Parathyroid adenoma (tissue), 2 donors: ENCODE data around the gene PTPN3.

Experiments
- H2AFZ ChIP-seq: fragments of 300-600 bp; sonication (generic); one replicate; pipeline ENCODE4 v1.7.0; 2017; ENCODE audit warnings: antibody characterized with exemption, mild to moderate bottlenecking
- H3K27ac ChIP-seq: fragments of 300-600 bp; sonication (generic); one replicate; pipeline ENCODE4 v1.7.0; 2017
- H3K27me3 ChIP-seq: fragments of 300-600 bp; sonication (generic); one replicate; pipeline ENCODE4 v1.7.0; 2017; ENCODE audit warnings: low read length; ENCODE audit not compliant: control insufficient read depth, insufficient read depth
- H3K36me3 ChIP-seq: fragments of 300-600 bp; sonication (generic); one replicate; pipeline ENCODE4 v1.7.0; 2017; ENCODE audit warnings: low read length; ENCODE audit not compliant: control insufficient read depth, insufficient read depth
- H3K4me1 ChIP-seq: fragments of 300-600 bp; sonication (generic); one replicate; pipeline ENCODE4 v1.7.0; 2017; ENCODE audit warnings: control low read depth
- H3K4me2 ChIP-seq: fragments of 300-600 bp; sonication (generic); one replicate; pipeline ENCODE4 v1.7.0; 2017; ENCODE audit warnings: low read length
- H3K4me3 ChIP-seq: fragments of 300-600 bp; sonication (generic); one replicate; pipeline ENCODE4 v1.7.0; 2017; ENCODE audit warnings: low read depth, low read length
- H3K79me2 ChIP-seq: fragments of 300-600 bp; sonication (generic); one replicate; pipeline ENCODE4 v1.7.0; 2017; ENCODE audit warnings: control low read depth
- H3K9ac ChIP-seq: fragments of 300-600 bp; sonication (generic); one replicate; pipeline ENCODE4 v1.7.0; 2017; ENCODE audit warnings: mild to moderate bottlenecking
- H3K9me3 ChIP-seq: fragments of 300-600 bp; sonication (generic); one replicate; pipeline ENCODE4 v1.7.0; 2017; ENCODE audit warnings: low read length; ENCODE audit not compliant: control insufficient read depth
- TF ChIP-seq, protein P1 (sequence below): fragments of 300-600 bp; sonication (generic); IDR thresholded peaks from one replicate; pipeline ENCODE4 v1.7.0; 2017; ENCODE audit warnings: antibody characterized with exemption, mild to moderate bottlenecking
- donor health status: primary hyperparathyroidism.

The PTPN3 gene

DNA sequence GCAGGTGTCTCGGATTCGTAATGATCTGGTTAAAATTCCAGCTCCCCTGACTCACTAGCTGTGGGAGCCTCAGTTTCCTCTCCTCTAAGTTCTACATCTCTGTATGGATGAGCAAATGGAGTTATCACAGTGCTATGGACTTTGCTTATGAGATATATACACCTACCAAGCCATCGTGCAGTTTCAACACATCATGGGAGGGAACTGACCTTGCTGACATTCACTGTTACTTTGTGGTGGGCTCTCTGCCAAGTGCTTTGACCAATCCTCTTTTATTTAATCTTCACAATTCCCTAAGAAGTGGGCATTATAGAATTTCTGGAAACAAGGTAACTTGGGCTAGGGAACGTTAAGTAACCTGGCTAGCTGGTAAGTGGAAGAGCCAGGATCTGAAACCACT is 70.2 kb downstream of the PTPN3 start:
- Histone ChIP-seq H3K27me3 (no peaks in the 10 kb centered on the region), H3K36me3 (no peaks in the 10 kb centered on the region), H3K9ac (no peak overlapping the region), H3K4me3 (no peak overlapping the region), H3K4me1 (no peaks in the 10 kb centered on the region), H3K79me2 (no peaks in the 10 kb centered on the region), H3K4me2 (no peak overlapping the region), H3K27ac (no peak overlapping the region), H2AFZ (no peak overlapping the region), H3K9me3 (no peaks in the 10 kb centered on the region)
- TF ChIP-seq, protein P1, sequence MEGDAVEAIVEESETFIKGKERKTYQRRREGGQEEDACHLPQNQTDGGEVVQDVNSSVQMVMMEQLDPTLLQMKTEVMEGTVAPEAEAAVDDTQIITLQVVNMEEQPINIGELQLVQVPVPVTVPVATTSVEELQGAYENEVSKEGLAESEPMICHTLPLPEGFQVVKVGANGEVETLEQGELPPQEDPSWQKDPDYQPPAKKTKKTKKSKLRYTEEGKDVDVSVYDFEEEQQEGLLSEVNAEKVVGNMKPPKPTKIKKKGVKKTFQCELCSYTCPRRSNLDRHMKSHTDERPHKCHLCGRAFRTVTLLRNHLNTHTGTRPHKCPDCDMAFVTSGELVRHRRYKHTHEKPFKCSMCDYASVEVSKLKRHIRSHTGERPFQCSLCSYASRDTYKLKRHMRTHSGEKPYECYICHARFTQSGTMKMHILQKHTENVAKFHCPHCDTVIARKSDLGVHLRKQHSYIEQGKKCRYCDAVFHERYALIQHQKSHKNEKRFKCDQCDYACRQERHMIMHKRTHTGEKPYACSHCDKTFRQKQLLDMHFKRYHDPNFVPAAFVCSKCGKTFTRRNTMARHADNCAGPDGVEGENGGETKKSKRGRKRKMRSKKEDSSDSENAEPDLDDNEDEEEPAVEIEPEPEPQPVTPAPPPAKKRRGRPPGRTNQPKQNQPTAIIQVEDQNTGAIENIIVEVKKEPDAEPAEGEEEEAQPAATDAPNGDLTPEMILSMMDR = no peak

DNA sequence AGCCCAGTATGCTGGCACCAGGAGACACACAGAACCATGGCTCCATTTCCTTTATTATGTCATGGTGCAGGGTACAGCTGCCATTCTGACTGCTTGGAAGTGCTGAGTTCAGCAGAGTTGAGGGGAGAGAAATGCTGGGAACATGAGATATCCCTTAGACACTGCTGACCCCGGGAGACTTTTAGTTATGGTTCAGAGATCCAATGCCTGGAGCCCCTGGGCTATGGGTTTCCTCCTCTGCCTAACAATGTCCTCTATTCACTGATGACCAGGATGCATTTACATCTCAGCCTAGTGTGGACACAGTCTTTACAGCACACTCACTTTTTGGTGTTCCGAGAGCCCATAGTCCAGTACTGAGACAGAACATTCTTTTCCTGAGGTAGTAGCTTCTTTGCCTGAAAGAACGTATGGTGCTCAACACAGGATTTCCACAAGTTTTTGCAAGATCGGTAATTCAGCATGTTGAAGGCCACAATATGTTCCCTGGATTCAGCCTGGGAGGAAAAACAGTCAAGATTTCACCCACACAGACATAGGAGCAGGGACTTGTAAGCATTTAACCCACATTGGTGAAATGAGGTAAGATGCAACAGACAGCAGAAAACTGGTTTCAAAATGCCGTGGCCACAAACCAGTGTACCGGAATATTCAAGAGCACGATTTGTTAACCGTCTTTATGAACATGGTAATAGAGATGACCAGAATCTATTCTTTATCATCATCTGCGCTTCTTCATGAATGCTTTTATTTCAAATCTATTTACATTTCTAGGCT is 71.3 kb downstream of the PTPN3 start:
- no peaks in the 10 kb centered on the region for H3K79me2 ChIP-seq
- H3K4me3 ChIP-seq = no peak overlapping the region
- H3K9ac ChIP-seq = no peak overlapping the region
- H3K9me3 ChIP-seq = no peaks in the 10 kb centered on the region
- no peak overlapping the region for H3K4me2 ChIP-seq
- TF ChIP-seq, protein P1 = no peak
- no peak overlapping the region for H3K27ac ChIP-seq
- H3K36me3 ChIP-seq = no peaks in the 10 kb centered on the region
- H3K4me1 ChIP-seq = no peaks in the 10 kb centered on the region
- no peak overlapping the region for H2AFZ ChIP-seq
- H3K27me3 ChIP-seq = no peaks in the 10 kb centered on the region

DNA sequence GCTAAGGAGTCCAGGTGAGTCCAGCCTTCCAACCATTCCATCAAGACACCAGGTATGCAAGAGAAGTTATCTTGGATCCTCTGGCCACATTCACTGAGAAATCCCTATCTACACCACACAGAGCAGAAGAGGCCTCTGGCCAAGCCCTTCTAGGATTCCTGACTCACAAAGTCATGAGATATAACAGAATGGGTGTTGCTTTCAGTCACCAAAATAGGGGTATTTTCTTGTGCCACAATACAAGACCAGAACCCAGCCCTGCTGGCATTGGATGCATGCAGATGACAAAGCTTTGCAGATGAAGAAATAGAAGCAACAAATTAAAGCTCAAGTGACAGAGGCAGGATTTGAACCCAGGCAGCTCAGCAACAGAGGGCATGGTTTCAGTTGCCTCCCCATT is 73.5 kb downstream of the PTPN3 start:
- H3K4me1 ChIP-seq = no peaks in the 10 kb centered on the region
- H3K79me2 ChIP-seq = no peaks in the 10 kb centered on the region
- no peak overlapping the region for H3K9ac ChIP-seq
- H3K9me3 ChIP-seq = no peaks in the 10 kb centered on the region
- H3K27ac ChIP-seq = no peak overlapping the region
- no peak overlapping the region for H2AFZ ChIP-seq
- TF ChIP-seq, protein P1 = no peak
- no peaks in the 10 kb centered on the region for H3K27me3 ChIP-seq
- H3K4me3 ChIP-seq = no peak overlapping the region
- H3K4me2 ChIP-seq = no peak overlapping the region
- H3K36me3 ChIP-seq = no peaks in the 10 kb centered on the region

DNA sequence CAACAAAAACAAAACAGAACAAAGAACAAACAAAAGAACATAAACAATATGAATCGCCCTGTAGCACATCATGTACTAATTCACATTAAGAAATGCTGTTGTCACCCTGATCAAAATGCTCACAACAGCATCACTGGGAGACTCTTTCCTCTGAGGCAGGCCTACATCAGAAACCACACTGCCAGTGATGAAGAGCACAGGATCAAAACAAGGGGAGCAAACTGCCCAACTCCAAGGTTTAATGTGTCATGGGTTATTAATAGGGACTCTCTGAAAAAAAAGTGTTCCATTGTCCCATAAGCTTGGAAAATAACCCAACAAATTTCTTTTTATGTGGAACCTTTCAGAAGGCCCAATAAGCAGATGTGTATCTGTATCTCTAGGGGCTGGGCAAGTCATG is 74.2 kb downstream of the PTPN3 start:
- H3K4me3 ChIP-seq = no peak overlapping the region
- H3K4me2 ChIP-seq = no peak overlapping the region
- H3K36me3 ChIP-seq = no peaks in the 10 kb centered on the region
- no peak overlapping the region for H3K27ac ChIP-seq
- no peak overlapping the region for H2AFZ ChIP-seq
- TF ChIP-seq, protein P1 = no peak
- no peaks in the 10 kb centered on the region for H3K27me3 ChIP-seq
- H3K79me2 ChIP-seq = no peaks in the 10 kb centered on the region
- no peaks in the 10 kb centered on the region for H3K9me3 ChIP-seq
- H3K9ac ChIP-seq = no peak overlapping the region
- H3K4me1 ChIP-seq = no peaks in the 10 kb centered on the region

DNA sequence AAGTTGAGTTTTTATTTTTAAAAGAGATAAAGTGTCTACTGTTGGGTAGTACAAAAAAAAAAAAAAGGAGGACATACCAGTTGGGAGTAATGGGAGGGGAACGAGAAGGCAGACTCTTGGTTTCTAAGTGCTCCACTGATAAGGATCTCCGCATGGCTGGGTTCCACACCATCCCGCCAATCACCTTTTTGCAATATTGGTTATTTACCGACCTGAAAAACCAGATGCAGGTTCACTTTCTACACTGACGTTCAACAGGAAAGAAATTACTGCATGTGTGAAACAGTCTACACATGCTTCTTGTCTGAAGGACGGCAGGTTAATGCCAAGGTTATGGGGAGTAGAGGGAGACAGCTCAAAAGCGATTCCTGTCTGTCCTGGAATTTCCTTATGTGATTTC is 75.5 kb downstream of the PTPN3 start:
- TF ChIP-seq, protein P1 = no peak
- H3K79me2 ChIP-seq = no peaks in the 10 kb centered on the region
- no peak overlapping the region for H3K9ac ChIP-seq
- H3K36me3 ChIP-seq = no peaks in the 10 kb centered on the region
- no peak overlapping the region for H3K4me2 ChIP-seq
- H2AFZ ChIP-seq = no peak overlapping the region
- H3K27me3 ChIP-seq = no peaks in the 10 kb centered on the region
- no peaks in the 10 kb centered on the region for H3K9me3 ChIP-seq
- no peak overlapping the region for H3K27ac ChIP-seq
- H3K4me1 ChIP-seq = no peaks in the 10 kb centered on the region
- no peak overlapping the region for H3K4me3 ChIP-seq
